ENCODE results near the gene KRTAP3-2. TPM values are rescaled to one million over a fixed set of nuclear protein-coding genes. Genes with fewer than 3 reads are reported as not detected.

The KRTAP3-2 gene
- total RNA-seq, 2 donors from 2014 or later = not detected

- Mint-ChIP-seq H3K27ac (no peak overlapping the region), H3K4me1 (peaks cover 5% of the 10 kb centered on the region), H3K4me3 (no peak overlapping the region), H3K36me3 (ENCODE audit: low read depth) (no peaks in the 10 kb centered on the region), H3K27me3 (ENCODE audit: insufficient read depth) (peaks cover 86% of the 10 kb centered on the region), H3K9me3 (no peaks in the 10 kb centered on the region)
- TF ChIP-seq, protein P1, sequence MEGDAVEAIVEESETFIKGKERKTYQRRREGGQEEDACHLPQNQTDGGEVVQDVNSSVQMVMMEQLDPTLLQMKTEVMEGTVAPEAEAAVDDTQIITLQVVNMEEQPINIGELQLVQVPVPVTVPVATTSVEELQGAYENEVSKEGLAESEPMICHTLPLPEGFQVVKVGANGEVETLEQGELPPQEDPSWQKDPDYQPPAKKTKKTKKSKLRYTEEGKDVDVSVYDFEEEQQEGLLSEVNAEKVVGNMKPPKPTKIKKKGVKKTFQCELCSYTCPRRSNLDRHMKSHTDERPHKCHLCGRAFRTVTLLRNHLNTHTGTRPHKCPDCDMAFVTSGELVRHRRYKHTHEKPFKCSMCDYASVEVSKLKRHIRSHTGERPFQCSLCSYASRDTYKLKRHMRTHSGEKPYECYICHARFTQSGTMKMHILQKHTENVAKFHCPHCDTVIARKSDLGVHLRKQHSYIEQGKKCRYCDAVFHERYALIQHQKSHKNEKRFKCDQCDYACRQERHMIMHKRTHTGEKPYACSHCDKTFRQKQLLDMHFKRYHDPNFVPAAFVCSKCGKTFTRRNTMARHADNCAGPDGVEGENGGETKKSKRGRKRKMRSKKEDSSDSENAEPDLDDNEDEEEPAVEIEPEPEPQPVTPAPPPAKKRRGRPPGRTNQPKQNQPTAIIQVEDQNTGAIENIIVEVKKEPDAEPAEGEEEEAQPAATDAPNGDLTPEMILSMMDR (conservative IDR thresholded peaks at IDR 0.05) = no peak
- H3K36me3 ChIP-seq (ENCODE audit: control insufficient read depth, insufficient read depth, low read length) = no peaks in the 10 kb centered on the region
- no peak overlapping the region for H3K9ac ChIP-seq (ENCODE audit: extremely low read depth, low read length, poor library complexity, severe bottlenecking)
- no peaks in the 10 kb centered on the region for H3K9me3 ChIP-seq (ENCODE audit: control insufficient read depth, low read length)
- no peak overlapping the region for H3K4me3 ChIP-seq (ENCODE audit: low read length)
- H3K27ac ChIP-seq (ENCODE audit: low read depth, low read length) = no peak overlapping the region
- 89 to 97% methylated on average over 4 to 7 of the region's 7 CpGs for WGBS, 2 experiments (ENCODE audit: insufficient coverage in 1 of 2, insufficient read length in 1 of 2)
- H3K27me3 ChIP-seq (ENCODE audit: control insufficient read depth, insufficient read depth, low read length, poor library complexity, severe bottlenecking) = peaks cover 95% of the 10 kb centered on the region
- H3K4me1 ChIP-seq (ENCODE audit: control insufficient read depth, insufficient read depth, low read length) = no peaks in the 10 kb centered on the region
- DNase-seq = no peak
Measured at GRCh38 chr17:40950176-40950575, 49.5 kb downstream of the KRTAP3-2 start.

GRCh38 chr17:40949418-40949817 is 50.3 kb downstream of the KRTAP3-2 start:
- Histone ChIP-seq H3K36me3 (ENCODE audit: control insufficient read depth, insufficient read depth, low read length) (no peaks in the 10 kb centered on the region), H3K4me1 (ENCODE audit: control insufficient read depth, insufficient read depth, low read length) (no peaks in the 10 kb centered on the region), H3K9ac (ENCODE audit: extremely low read depth, low read length, poor library complexity, severe bottlenecking) (no peak overlapping the region), H3K27ac (ENCODE audit: low read depth, low read length) (no peak overlapping the region), H3K9me3 (ENCODE audit: control insufficient read depth, low read length) (no peaks in the 10 kb centered on the region), H3K27me3 (ENCODE audit: control insufficient read depth, insufficient read depth, low read length, poor library complexity, severe bottlenecking) (peaks cover 92% of the 10 kb centered on the region), H3K4me3 (ENCODE audit: low read length) (no peak overlapping the region)
- H3K36me3 Mint-ChIP-seq (ENCODE audit: low read depth) = no peaks in the 10 kb centered on the region
- DNase-seq = no peak
- H3K4me1 Mint-ChIP-seq = peaks cover 11% of the 10 kb centered on the region
- no peaks in the 10 kb centered on the region for H3K9me3 Mint-ChIP-seq
- H3K4me3 Mint-ChIP-seq = no peak overlapping the region
- TF ChIP-seq, protein P1 (conservative IDR thresholded peaks at IDR 0.05) = no peak
- WGBS, 2 experiments (ENCODE audit: insufficient coverage in 1 of 2, insufficient read length in 1 of 2) = 87 to 91% methylated on average over 9 to 10 of the region's 10 CpGs
- peaks cover 86% of the 10 kb centered on the region for H3K27me3 Mint-ChIP-seq (ENCODE audit: insufficient read depth)
- H3K27ac Mint-ChIP-seq = no peak overlapping the region

Other genes starting within 250 kb of the KRTAP3-2 start
- not detected for gene KRT25, start 244.6 kb downstream of the KRTAP3-2 start, total RNA-seq
- gene KRT26, start 227.7 kb downstream of the KRTAP3-2 start, total RNA-seq = not detected
- not detected for gene KRT27, start 217.4 kb downstream of the KRTAP3-2 start, total RNA-seq
- gene KRT28, start 199.9 kb downstream of the KRTAP3-2 start, total RNA-seq = not detected
- 10 to 100 TPM; 22.3 to 46.8 TPM for gene KRT10, start 177.3 kb downstream of the KRTAP3-2 start, total RNA-seq
- not detected for gene KRT12, start 132.7 kb downstream of the KRTAP3-2 start, total RNA-seq
- not detected for gene KRT20, start 114.7 kb downstream of the KRTAP3-2 start, total RNA-seq
- not detected for gene KRT23, start 62.3 kb downstream of the KRTAP3-2 start, total RNA-seq
- not detected for gene KRT39, start 33.0 kb downstream of the KRTAP3-2 start, total RNA-seq
- not detected for gene KRT40, start 15.6 kb downstream of the KRTAP3-2 start, total RNA-seq
- gene KRTAP3-3, start 5.7 kb downstream of the KRTAP3-2 start, total RNA-seq = not detected
- gene KRTAP3-1, start 9.2 kb upstream of the KRTAP3-2 start, total RNA-seq = not detected
- not detected for gene KRTAP1-5, start 27.3 kb upstream of the KRTAP3-2 start, total RNA-seq
- gene KRTAP1-4, start 30.3 kb upstream of the KRTAP3-2 start, total RNA-seq = not detected
- not detected for gene KRTAP1-3, start 35.0 kb upstream of the KRTAP3-2 start, total RNA-seq
- not detected for gene KRTAP1-1, start 41.5 kb upstream of the KRTAP3-2 start, total RNA-seq
- gene KRTAP2-1, start 47.4 kb upstream of the KRTAP3-2 start, total RNA-seq = not detected
- not detected for gene KRTAP2-2, start 55.3 kb upstream of the KRTAP3-2 start, total RNA-seq
- gene KRTAP2-3, start 60.2 kb upstream of the KRTAP3-2 start, total RNA-seq = not detected
- not detected for gene KRTAP2-4, start 66.0 kb upstream of the KRTAP3-2 start, total RNA-seq
- not detected for gene KRTAP4-7, start 84.2 kb upstream of the KRTAP3-2 start, total RNA-seq
- gene KRTAP4-8, start 98.2 kb upstream of the KRTAP3-2 start, total RNA-seq = not detected
- gene KRTAP4-16, start 102.3 kb upstream of the KRTAP3-2 start, total RNA-seq = not detected
- gene KRTAP4-9, start 105.5 kb upstream of the KRTAP3-2 start, total RNA-seq = not detected
- not detected for gene KRTAP4-11, start 118.5 kb upstream of the KRTAP3-2 start, total RNA-seq
- not detected for gene KRTAP4-12, start 124.3 kb upstream of the KRTAP3-2 start, total RNA-seq
- gene KRTAP4-6, start 140.6 kb upstream of the KRTAP3-2 start, total RNA-seq = not detected
- gene KRTAP4-5, start 149.9 kb upstream of the KRTAP3-2 start, total RNA-seq = not detected
- gene KRTAP4-4, start 160.8 kb upstream of the KRTAP3-2 start, total RNA-seq = not detected
- not detected for gene KRTAP4-3, start 168.3 kb upstream of the KRTAP3-2 start, total RNA-seq
- not detected for gene KRTAP4-2, start 178.3 kb upstream of the KRTAP3-2 start, total RNA-seq
- gene KRTAP4-1, start 185.0 kb upstream of the KRTAP3-2 start, total RNA-seq = not detected
- gene KRTAP9-1, start 190.0 kb upstream of the KRTAP3-2 start, total RNA-seq = not detected
- gene KRTAP9-2, start 226.7 kb upstream of the KRTAP3-2 start, total RNA-seq = not detected
- not detected for gene KRTAP9-3, start 232.5 kb upstream of the KRTAP3-2 start, total RNA-seq
- not detected for gene KRTAP9-8, start 238.1 kb upstream of the KRTAP3-2 start, total RNA-seq
- not detected for gene KRTAP9-4, start 249.8 kb upstream of the KRTAP3-2 start, total RNA-seq

Data from endodermal cell (in vitro differentiated cells).